Stimulated activated CD4-positive, alpha-beta T cell treated with anti-CD3 and anti-CD28 coated beads, Interleukin-4, amount 100 ng/mL, for 1 hour (primary cell): ENCODE data around the gene RIMKLB.
"Not testable (repeated sequence)": the region's sequence is repeated elsewhere in the genome, so short reads cannot be mapped to it uniquely, and the experiment has no call there.

Experiments used
- DNase-seq: peaks from one replicate; pipeline ENCODE4 v3.0.0-alpha.2; 2020

RIMKLB gene

GRCh38 chr12:8779862-8780261 lies 82.1 kb downstream of the RIMKLB start:
- no peak for DNase-seq

- no peak for DNase-seq
Observed at GRCh38 chr12:8780389-8780788, 82.6 kb downstream of the RIMKLB start.

GRCh38 chr12:8781381-8782127 lies 83.8 kb downstream of the RIMKLB start:
- DNase-seq: no peak

- no peak for DNase-seq
Observed at GRCh38 chr12:8784290-8784888, 86.6 kb downstream of the RIMKLB start.

- no peak for DNase-seq
Observed at GRCh38 chr12:8785499-8785898, 87.7 kb downstream of the RIMKLB start.

- DNase-seq: not testable (repeated sequence)
Observed at GRCh38 chr12:8787206-8787605, 89.4 kb downstream of the RIMKLB start.

GRCh38 chr12:8788706-8789105 lies 90.9 kb downstream of the RIMKLB start:
- not testable (repeated sequence) for DNase-seq

GRCh38 chr12:8789341-8790013 lies 91.7 kb downstream of the RIMKLB start:
- DNase-seq: not testable (repeated sequence)

GRCh38 chr12:8793226-8793625 lies 95.4 kb downstream of the RIMKLB start:
- not testable (repeated sequence) for DNase-seq

GRCh38 chr12:8794611-8795010 lies 96.8 kb downstream of the RIMKLB start:
- DNase-seq: not testable (repeated sequence)

- DNase-seq: no peak
Observed at GRCh38 chr12:8796831-8797626, 99.2 kb downstream of the RIMKLB start.

- not testable (repeated sequence) for DNase-seq
Observed at GRCh38 chr12:8801213-8801612, 103.4 kb downstream of the RIMKLB start.

GRCh38 chr12:8804833-8805232 lies 107.0 kb downstream of the RIMKLB start:
- not testable (repeated sequence) for DNase-seq

- not testable (repeated sequence) for DNase-seq
Observed at GRCh38 chr12:8805487-8805886, 107.7 kb downstream of the RIMKLB start.

- DNase-seq: not testable (repeated sequence)
Observed at GRCh38 chr12:8807084-8807483, 109.3 kb downstream of the RIMKLB start.

- DNase-seq: not testable (repeated sequence)
Observed at GRCh38 chr12:8810112-8810511, 112.3 kb downstream of the RIMKLB start.

- DNase-seq: no peak
Observed at GRCh38 chr12:8813572-8814357, 116.0 kb downstream of the RIMKLB start.

GRCh38 chr12:8816448-8817050 lies 118.8 kb downstream of the RIMKLB start:
- no peak for DNase-seq

GRCh38 chr12:8817856-8818255 lies 120.1 kb downstream of the RIMKLB start:
- no peak for DNase-seq

- DNase-seq: no peak
Observed at GRCh38 chr12:8818526-8818925, 120.7 kb downstream of the RIMKLB start.

- DNase-seq: no peak
Observed at GRCh38 chr12:8819666-8819980, 121.8 kb downstream of the RIMKLB start.
